GM19397 (cell line): ENCODE data around the gene TSPAN8.
"Not testable (repeated sequence)": the region's sequence is repeated elsewhere in the genome, so short reads cannot be mapped to it uniquely, and the experiment has no call there.

Experiments used
- ATAC-seq: cut with Tn5 transposase; IDR thresholded peaks from one replicate; pipeline ENCODE4 v1.9.1; 2021; ENCODE audit warnings: mild to moderate bottlenecking, moderate library complexity; ENCODE audit not compliant: unreplicated experiment

TSPAN8 gene

DNA sequence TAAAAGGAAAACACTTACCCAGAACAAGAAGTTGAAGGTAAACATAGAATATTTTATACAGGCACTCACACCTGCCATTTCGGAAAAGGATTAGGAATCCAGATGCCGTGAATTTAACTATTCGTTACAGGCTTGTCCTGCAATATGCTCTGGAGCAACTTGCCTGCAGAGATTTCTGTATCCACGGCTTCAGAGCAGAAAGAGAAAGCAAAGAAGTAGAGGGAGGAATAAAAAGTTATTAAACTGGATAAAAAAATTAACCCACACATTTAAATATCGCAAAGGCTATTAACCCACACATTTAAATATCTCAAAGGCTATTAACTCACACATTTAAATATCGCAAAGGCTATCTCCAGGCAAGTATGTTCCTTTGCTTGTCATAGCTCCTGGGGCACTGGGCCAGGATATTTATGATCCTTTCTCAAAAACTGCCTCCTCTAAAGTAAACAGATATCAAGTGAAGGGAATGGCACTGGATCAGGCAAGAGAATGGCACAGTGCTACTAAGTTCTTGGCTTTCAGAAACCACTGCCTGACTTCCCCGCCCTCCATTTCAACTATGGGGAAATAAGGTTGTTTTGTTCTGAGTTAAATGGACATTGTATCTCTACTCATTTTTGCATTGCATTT is at the start of gene TSPAN8:
Gene TSPAN8 (minus strand): TSS at position 399 of the 633 bp plus-strand sequence. CDS start 321 bp downstream, at position 78.
- no peak for ATAC-seq

- no peak for ATAC-seq
Observed at GRCh38 chr12:71201136-71201679, 43.4 kb upstream of the TSPAN8 start.

GRCh38 chr12:71200706-71201105 is 42.9 kb upstream of the TSPAN8 start:
- ATAC-seq: no peak

DNA sequence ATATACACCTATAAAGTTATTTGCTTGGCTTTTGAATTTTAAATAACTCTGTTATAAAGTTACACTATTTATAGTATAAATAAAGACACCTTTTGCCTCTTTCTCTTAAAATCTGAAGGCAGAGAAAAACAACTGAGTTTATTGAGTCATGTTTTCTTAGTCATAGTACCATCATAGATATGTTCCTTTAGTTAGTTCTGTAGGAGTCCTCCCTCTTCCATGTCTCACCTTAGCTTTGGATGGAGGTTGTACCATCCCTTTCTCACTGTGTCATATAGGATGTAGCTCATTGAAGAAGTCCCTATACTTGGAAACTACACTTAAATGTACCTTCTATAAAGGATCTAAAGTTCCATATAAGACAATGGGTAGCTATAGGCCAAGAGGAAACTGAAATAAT is 39.7 kb upstream of the TSPAN8 start:
- ATAC-seq: no peak

- no peak for ATAC-seq
Observed at GRCh38 chr12:71195338-71195896, 37.6 kb upstream of the TSPAN8 start.

GRCh38 chr12:71194657-71195056 is 36.9 kb upstream of the TSPAN8 start:
- ATAC-seq: no peak

GRCh38 chr12:71193041-71193440 is 35.2 kb upstream of the TSPAN8 start:
- ATAC-seq: no peak

GRCh38 chr12:71191509-71192196 is 33.9 kb upstream of the TSPAN8 start:
- no peak for ATAC-seq

DNA sequence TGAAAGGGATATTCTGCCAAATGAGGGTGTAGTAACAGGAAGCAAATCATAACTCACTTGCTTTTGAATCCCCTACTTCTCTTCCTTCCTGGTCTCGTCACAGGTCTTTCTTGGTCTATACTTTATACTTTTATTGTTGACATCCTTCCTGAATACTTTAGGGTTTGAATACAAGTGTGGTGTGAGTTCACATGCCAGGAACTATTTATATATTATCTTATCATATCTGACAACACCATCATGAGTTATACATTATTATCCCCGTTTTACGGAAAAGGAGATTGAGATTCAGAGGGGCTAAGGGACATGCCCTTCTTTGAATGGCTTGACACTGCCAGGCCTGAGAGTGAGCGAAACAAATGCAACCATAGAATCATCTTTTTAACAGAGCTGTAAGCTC is 33.0 kb upstream of the TSPAN8 start:
- no peak for ATAC-seq

DNA sequence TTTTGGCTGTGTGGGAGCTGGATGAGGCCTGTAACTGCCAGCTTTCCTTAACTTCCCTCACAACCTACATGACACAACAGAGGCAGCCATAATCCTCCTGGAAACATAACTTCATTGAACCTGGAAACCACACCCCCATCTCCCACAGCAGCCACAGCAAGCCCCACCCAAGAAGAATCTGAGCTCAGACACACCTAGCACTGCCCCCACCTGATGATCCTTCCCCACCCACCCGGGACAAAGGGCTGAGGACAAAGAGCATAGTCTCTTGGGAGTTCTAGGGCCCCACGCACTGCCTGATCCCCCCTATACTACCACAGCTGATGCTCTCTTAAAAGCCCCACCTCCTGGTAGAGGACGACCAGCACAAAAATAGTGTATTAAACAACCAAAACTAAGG is 29.6 kb upstream of the TSPAN8 start:
- ATAC-seq: no peak

GRCh38 chr12:71186571-71187288 is 28.9 kb upstream of the TSPAN8 start:
- ATAC-seq: no peak

DNA sequence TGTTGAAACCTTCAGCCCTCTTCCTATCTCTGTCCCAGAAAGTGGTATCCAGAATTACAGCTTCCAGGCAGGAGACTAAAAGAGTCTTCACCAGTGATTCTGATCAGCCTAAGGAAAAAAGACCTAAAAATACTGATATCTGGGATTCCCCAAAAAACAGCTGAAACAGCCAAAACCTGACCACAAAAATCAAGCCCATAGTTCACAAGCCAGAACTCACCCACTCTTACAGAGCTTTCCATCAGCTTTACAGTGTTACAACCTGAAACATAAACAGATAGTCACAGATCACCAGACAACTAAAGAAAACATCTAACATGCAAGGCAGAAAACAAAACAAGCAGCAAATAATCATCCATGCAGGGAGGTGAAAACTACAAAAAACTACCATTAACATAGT is 26.0 kb upstream of the TSPAN8 start:
- ATAC-seq: no peak

DNA sequence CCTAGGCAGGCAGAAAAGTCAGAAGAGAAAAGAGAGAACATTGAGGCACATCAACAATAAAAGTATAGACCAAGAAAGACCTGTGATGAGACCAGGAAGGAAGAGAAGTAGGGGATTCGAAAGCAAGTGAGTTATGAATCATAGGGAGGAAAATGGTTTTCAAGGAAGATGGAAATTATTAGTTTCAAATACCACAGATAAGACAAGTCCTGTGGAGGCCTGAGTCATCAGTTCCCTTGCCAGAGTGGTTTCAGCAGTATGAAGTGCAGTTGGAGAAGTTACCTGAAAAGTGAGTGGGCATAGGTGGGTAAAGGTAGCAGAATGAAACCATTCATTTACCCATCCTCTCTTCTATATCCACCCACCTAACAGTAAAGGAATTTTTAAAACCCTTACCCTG is 25.2 kb upstream of the TSPAN8 start:
- ATAC-seq: no peak

DNA sequence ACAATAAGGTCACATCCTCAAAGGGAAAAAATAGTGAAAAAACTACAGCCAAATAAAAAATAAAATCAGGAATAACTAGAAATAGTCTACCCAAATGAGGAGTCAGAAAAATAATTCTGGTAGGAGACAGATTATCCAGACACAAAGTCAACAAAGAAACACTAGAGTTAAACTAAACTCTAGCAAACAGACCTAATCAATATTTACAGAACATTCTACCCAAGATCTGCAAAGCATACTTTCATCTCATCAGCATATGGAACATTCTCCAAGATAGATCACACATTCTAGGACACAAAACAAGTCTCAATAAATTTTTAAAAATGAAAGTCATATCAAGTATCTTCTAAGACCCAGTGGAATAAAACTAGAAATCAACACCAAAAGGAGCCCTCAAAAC is 20.4 kb upstream of the TSPAN8 start:
- no peak for ATAC-seq

DNA sequence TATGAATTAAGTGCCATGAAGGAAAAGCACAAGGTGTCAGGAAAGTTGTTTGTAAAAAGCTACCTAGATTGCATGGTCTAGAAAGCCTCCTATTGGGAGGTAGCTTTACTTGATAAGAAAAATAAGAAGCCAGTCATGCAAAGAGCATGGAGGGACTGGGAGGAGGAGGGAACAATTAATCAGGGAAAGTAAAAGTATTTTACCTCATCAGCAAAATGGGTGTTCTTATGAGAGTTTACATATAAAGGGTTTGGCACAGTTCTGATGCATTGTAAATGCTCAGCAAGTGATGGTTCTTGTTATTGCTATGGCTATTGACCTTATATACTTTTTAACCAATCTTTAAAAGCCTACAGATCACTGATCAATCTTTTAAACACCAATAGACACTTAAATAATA is 17.0 kb upstream of the TSPAN8 start:
- ATAC-seq: no peak

GRCh38 chr12:71174146-71174545 is 16.3 kb upstream of the TSPAN8 start:
- no peak for ATAC-seq

GRCh38 chr12:71170456-71170855 is 12.7 kb upstream of the TSPAN8 start:
- no peak for ATAC-seq

- ATAC-seq: no peak
Observed at GRCh38 chr12:71169286-71169685, 11.5 kb upstream of the TSPAN8 start.

- ATAC-seq: no peak
Observed at GRCh38 chr12:71166862-71167496, 9.2 kb upstream of the TSPAN8 start.

DNA sequence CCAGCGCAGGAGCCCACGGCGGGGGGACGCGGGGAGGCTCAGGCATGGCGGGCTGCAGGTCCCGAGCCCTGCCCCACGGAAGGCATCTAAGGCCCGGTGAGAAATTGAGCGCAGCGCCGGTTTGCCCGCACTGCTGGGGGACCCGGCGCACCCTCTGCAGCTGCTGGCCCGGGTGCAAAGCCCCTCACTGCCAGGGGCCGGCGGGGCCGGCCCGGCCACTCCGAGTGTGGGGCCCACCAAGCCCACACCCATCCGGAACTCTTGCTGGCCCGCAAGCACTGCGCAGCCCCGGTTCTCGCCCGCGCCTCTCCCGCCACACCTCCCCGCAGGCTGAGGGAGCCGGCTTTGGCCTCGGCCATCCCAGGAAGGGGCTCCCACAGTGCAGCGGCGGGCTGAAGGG is 8.5 kb upstream of the TSPAN8 start:
- ATAC-seq: no peak

DNA sequence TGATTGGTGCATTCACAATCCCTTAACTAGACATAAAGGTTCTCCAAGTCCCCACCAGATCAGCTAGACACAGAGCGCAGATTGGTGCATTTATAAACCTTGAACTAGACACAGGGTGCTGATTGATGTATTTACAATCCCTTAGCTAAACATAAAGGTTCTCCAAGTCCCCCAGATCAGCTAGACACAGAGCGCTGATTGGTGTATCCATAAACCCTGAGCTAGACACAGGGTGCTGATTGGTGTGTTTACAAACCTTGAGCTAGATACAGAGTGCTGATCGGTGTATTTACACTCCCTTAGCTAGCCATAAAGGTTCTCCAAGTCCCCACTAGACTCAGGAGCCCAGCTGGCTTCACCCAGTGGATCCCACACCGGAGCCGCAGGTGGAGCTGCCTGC is 8.0 kb upstream of the TSPAN8 start:
- not testable (repeated sequence) for ATAC-seq
